T1000 (cell line): ENCODE data around the gene TMEM266.
"Not testable (repeated sequence)": the region's sequence is repeated elsewhere in the genome, so short reads cannot be mapped to it uniquely, and the experiment has no call there.

Source experiments
- DNase-seq: peaks from one replicate; lab custom pipeline; 2025; ENCODE audit warnings: mixed read lengths; lab: John Stamatoyannopoulos, UW

The TMEM266 gene

GRCh38 chr15:76059320-76060117 lies at the start of gene TMEM266:
TMEM266 (plus strand) TSS chr15:76059985; CDS start chr15:76134264, 74,279 bp downstream.
- no peak for DNase-seq

- no peak for DNase-seq
These were observed 49.2 kb upstream of the TMEM266 start for GRCh38 chr15:76010613-76011012.

GRCh38 chr15:76011627-76012551 lies 47.9 kb upstream of the TMEM266 start, which contains the start of gene NRG4:
NRG4 (minus strand) TSS chr15:76012424; CDS start chr15:76011230, 1,194 bp downstream.
- DNase-seq, result no peak

GRCh38 chr15:76013470-76013869 lies 46.3 kb upstream of the TMEM266 start:
- not testable (repeated sequence) for DNase-seq

GRCh38 chr15:76024021-76024768 lies 35.6 kb upstream of the TMEM266 start:
- DNase-seq, result no peak

GRCh38 chr15:76032046-76032445 lies 27.7 kb upstream of the TMEM266 start:
- no peak for DNase-seq

GRCh38 chr15:76033438-76033837 lies 26.3 kb upstream of the TMEM266 start:
- no peak for DNase-seq

GRCh38 chr15:76034111-76034510 lies 25.7 kb upstream of the TMEM266 start:
- DNase-seq, result no peak

GRCh38 chr15:76035593-76035992 lies 24.2 kb upstream of the TMEM266 start:
- no peak for DNase-seq

GRCh38 chr15:76038512-76038911 lies 21.3 kb upstream of the TMEM266 start:
- no peak for DNase-seq

GRCh38 chr15:76054201-76054600 lies 5.6 kb upstream of the TMEM266 start:
- not testable (repeated sequence) for DNase-seq

- DNase-seq, result no peak
These were observed 2.9 kb upstream of the TMEM266 start for GRCh38 chr15:76056931-76057330.

GRCh38 chr15:76057332-76058000 lies 2.3 kb upstream of the TMEM266 start:
- no peak for DNase-seq

- no peak for DNase-seq
These were observed 968 bp upstream of the TMEM266 start for GRCh38 chr15:76058714-76059319.

GRCh38 chr15:76060118-76060989 lies 569 bp downstream of the TMEM266 start:
- DNase-seq, result no peak

GRCh38 chr15:76061700-76062099 lies 1.9 kb downstream of the TMEM266 start:
- DNase-seq, result no peak

GRCh38 chr15:76062286-76062685 lies 2.5 kb downstream of the TMEM266 start:
- no peak for DNase-seq

- DNase-seq, result no peak
These were observed 4.6 kb downstream of the TMEM266 start for GRCh38 chr15:76064375-76064774.

- no peak for DNase-seq
These were observed 5.5 kb downstream of the TMEM266 start for GRCh38 chr15:76065245-76065644.

- no peak for DNase-seq
These were observed 6.0 kb downstream of the TMEM266 start for GRCh38 chr15:76065793-76066192.
